ENCODE data around the gene ZNF385D.

DNA sequence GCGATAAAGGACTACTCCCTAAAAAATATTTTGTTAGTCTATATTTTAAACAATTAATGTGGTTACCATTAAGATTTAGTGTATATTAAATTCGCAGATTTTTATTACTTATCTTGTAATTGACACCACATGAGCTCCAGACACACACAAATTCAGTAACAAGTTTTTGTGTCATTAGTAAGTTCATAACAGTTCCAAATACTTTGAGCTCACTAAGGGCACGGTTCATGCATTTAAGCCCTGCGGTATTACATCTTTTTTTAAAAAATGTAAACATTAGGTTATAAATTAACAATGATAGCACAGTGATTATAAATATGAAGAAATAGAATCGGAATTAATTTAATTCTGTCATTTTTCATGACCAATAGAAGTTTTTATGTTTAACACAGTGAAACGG, 317.3 kb downstream of the ZNF385D start:
- no peak for TF ChIP-seq PPARA (CRISPR knock-in tag; IDR thresholded peaks at IDR 0.05; ENCODE audit: borderline replicate concordance)
- TF ChIP-seq CREB5 (CRISPR knock-in tag; IDR thresholded peaks at IDR 0.05; ENCODE audit: low read depth) = no peak
- TF ChIP-seq PATZ1 (CRISPR knock-in tag; IDR thresholded peaks at IDR 0.05; ENCODE audit: borderline replicate concordance) = no peak
- no peak for TF ChIP-seq SNAI2 (CRISPR knock-in tag; IDR thresholded peaks at IDR 0.05)
- no peak for TF ChIP-seq TOX (CRISPR knock-in tag; IDR thresholded peaks at IDR 0.05; ENCODE audit: borderline replicate concordance)
- TF ChIP-seq GLIS3 (CRISPR knock-in tag; IDR thresholded peaks at IDR 0.05) = no peak
- no peak for TF ChIP-seq ZFP30 (CRISPR knock-in tag; IDR thresholded peaks at IDR 0.05)
- no peak for TF ChIP-seq CSDC2 (CRISPR knock-in tag; IDR thresholded peaks at IDR 0.05)
- no peak for TF ChIP-seq ZFP3 (CRISPR knock-in tag; IDR thresholded peaks at IDR 0.05)

Data from SK-N-SH treated with all-trans-retinoic acid at 6 μM for 48 hours (cell line).